Fibroblast of skin of abdomen (primary cell): Measurements from ENCODE around the gene RRP8.

ENCODE experiments used
- DNase-seq: peaks from one replicate; pipeline ENCODE4 v3.0.0-alpha.2; 2013

The RRP8 gene

GRCh38 chr11:6632116-6633073 lies 29.0 kb upstream of the RRP8 start:
- no peak for DNase-seq

GRCh38 chr11:6631361-6631890 lies 28.0 kb upstream of the RRP8 start:
- DNase-seq: no peak

- no peak for DNase-seq
Observed at GRCh38 chr11:6630632-6631291, 27.3 kb upstream of the RRP8 start.

GRCh38 chr11:6629892-6630631 lies 26.6 kb upstream of the RRP8 start:
- DNase-seq: no peak

GRCh38 chr11:6629573-6629891 lies 26.1 kb upstream of the RRP8 start:
- DNase-seq: no peak

GRCh38 chr11:6628526-6628925 lies 25.1 kb upstream of the RRP8 start:
- DNase-seq: no peak

- no peak for DNase-seq
Observed at GRCh38 chr11:6627762-6628241, 24.4 kb upstream of the RRP8 start.

- no peak for DNase-seq
Observed at GRCh38 chr11:6626971-6627761, 23.8 kb upstream of the RRP8 start.

- no peak for DNase-seq
Observed at GRCh38 chr11:6625832-6626420, 22.5 kb upstream of the RRP8 start.

- no peak for DNase-seq
Observed at GRCh38 chr11:6625156-6625831, 21.9 kb upstream of the RRP8 start.

GRCh38 chr11:6623391-6624363 lies 20.3 kb upstream of the RRP8 start:
- DNase-seq: no peak

GRCh38 chr11:6622261-6623171 lies 19.1 kb upstream of the RRP8 start:
- no peak for DNase-seq

GRCh38 chr11:6621711-6622211 lies 18.3 kb upstream of the RRP8 start:
- DNase-seq: no peak

GRCh38 chr11:6620636-6621035 lies 17.2 kb upstream of the RRP8 start:
- DNase-seq: no peak

GRCh38 chr11:6619004-6619745 lies 15.8 kb upstream of the RRP8 start, which contains the start of gene TPP1:
TSS of gene TPP1 (minus strand) at chr11:6619422. CDS start at chr11:6619400, 22 bp downstream.
- peak; percentile 94 for DNase-seq

GRCh38 chr11:6618117-6619003 lies 14.9 kb upstream of the RRP8 start:
- DNase-seq: peak; percentile 62
